Measurements from ENCODE around the gene IFT81. TPM values are rescaled to one million over a fixed set of nuclear protein-coding genes. Genes with fewer than 3 reads are reported as not detected.

The IFT81 gene
- total RNA-seq, 4 donors from 2014 or later = 6.8 to 12.6 (median 9.7) TPM

- TF ChIP-seq POLR2A (IDR thresholded peaks at IDR 0.05) (no peak), CTCF (IDR thresholded peaks at IDR 0.05) (no peak)
- intact Hi-C loops (cut with DNase I; ENCODE audit: low total_unique reads) = no loop called here
- no peak overlapping the region for H3K4me3 ChIP-seq (ENCODE audit: low read depth, poor library complexity, severe bottlenecking)
- no peak for DNase-seq (ENCODE audit: low spot score in 2 of 2)
These were observed 33.4 kb downstream of the IFT81 start for GRCh38 chr12:110157539-110157938.

GRCh38 chr12:110159671-110160245, 35.6 kb downstream of the IFT81 start:
- intact Hi-C loops (cut with DNase I; ENCODE audit: low total_unique reads) = no loop called here
- DNase-seq (ENCODE audit: low spot score in 2 of 2) = no peak
- H3K4me3 ChIP-seq (ENCODE audit: low read depth, poor library complexity, severe bottlenecking) = no peak overlapping the region
- TF ChIP-seq POLR2A (IDR thresholded peaks at IDR 0.05) = no peak
- TF ChIP-seq CTCF (IDR thresholded peaks at IDR 0.05) = no peak
- WGBS, 2 donors = 94 to 96% methylated on average over 4 of the region's 4 CpGs

GRCh38 chr12:110165540-110166159, 41.5 kb downstream of the IFT81 start:
- H3K4me3 ChIP-seq (ENCODE audit: low read depth, poor library complexity, severe bottlenecking) = no peak overlapping the region
- TF ChIP-seq CTCF (IDR thresholded peaks at IDR 0.05) (no peak), POLR2A (IDR thresholded peaks at IDR 0.05) (no peak)
- DNase-seq (ENCODE audit: low spot score in 2 of 2) = no peak
- WGBS, 2 donors = 82 to 91% methylated on average over 4 of the region's 4 CpGs
- intact Hi-C loops (cut with DNase I; ENCODE audit: low total_unique reads) = no loop called here

GRCh38 chr12:110168732-110169455, 44.7 kb downstream of the IFT81 start:
- 88 to 92% methylated on average over 3 of the region's 3 CpGs for WGBS, 2 donors
- no peak overlapping the region for H3K4me3 ChIP-seq (ENCODE audit: low read depth, poor library complexity, severe bottlenecking)
- no peak for DNase-seq (ENCODE audit: low spot score in 2 of 2)
- no peak for TF ChIP-seq POLR2A (IDR thresholded peaks at IDR 0.05)
- TF ChIP-seq CTCF (IDR thresholded peaks at IDR 0.05) = no peak
- intact Hi-C loops (cut with DNase I; ENCODE audit: low total_unique reads) = no loop called here

GRCh38 chr12:110170535-110171185, 46.5 kb downstream of the IFT81 start:
- no peak for DNase-seq (ENCODE audit: low spot score in 2 of 2)
- H3K4me3 ChIP-seq (ENCODE audit: low read depth, poor library complexity, severe bottlenecking) = no peak overlapping the region
- intact Hi-C loops (cut with DNase I; ENCODE audit: low total_unique reads) = no loop called here
- TF ChIP-seq CTCF (IDR thresholded peaks at IDR 0.05) = no peak
- TF ChIP-seq POLR2A (IDR thresholded peaks at IDR 0.05) = no peak
